GM12878 (cell line): ENCODE measurements around the gene VWA8. TPM values are rescaled to one million over a fixed set of nuclear protein-coding genes. Genes with fewer than 3 reads are reported as not detected.

Source experiments
- ATAC-seq: fragments of 200-7000 bp; cut with Tn5 transposase; 3 replicates; pipeline ENCODE4 v1.9.1; 2020; ENCODE audit warnings: mild to moderate bottlenecking, moderate library complexity
- BruUV-seq: library from RNA; stranded (reverse); fragments of 400-500 nt; replicated peaks from 2 replicates; lab custom pipeline; 2021; lab: Mats Ljungman, UMichigan
- CTCF ChIA-PET: fragments of 300-600 bp; sonication (Branson Sonifier 250); formaldehyde crosslinking; extraction: SDS; loops from one replicate; lab custom pipeline; 2021; ENCODE audit warnings: inconsistent platforms; lab: Yijun Ruan, JAX
- POLR2A ChIA-PET: fragments of 350-600 bp; formaldehyde crosslinking; extraction: SDS; loops from one replicate; lab custom pipeline; 2021; ENCODE audit warnings: inconsistent platforms; lab: Charles Lee
- RAD21 ChIA-PET: fragments of 300-600 bp; sonication (Branson Sonifier 250); formaldehyde crosslinking; loops from one replicate; lab custom pipeline; 2023; ENCODE audit warnings: antibody characterized with exemption; ENCODE audit not compliant: unreplicated experiment; lab: Charles Lee
- SMC1A ChIA-PET: fragments of 300-600 bp; sonication (Branson Sonifier 250); formaldehyde crosslinking; loops from one replicate; lab custom pipeline; 2023; ENCODE audit not compliant: unreplicated experiment, uncharacterized antibody; lab: Charles Lee
- DNase-seq: peaks from one replicate; pipeline ENCODE4 v3.0.0-alpha.2; 2011; ENCODE audit warnings: low read depth, low spot score
- FAIRE-seq: peaks from 3 replicates; lab custom pipeline; 2011; peaks lifted over from hg19 to GRCh38; lab: Jason Lieb, UNC
- H2AFZ ChIP-seq: 2 replicates; pipeline ENCODE4 v1.6.0; 2011; ENCODE audit warnings: low read depth, low read length, control low read depth; ENCODE audit not compliant: control insufficient read depth
- H3K27ac ChIP-seq: 2 replicates; pipeline ENCODE4 v1.5.1; 2011; ENCODE audit warnings: control low read depth; ENCODE audit not compliant: control insufficient read depth, insufficient read depth
- H3K27me3 ChIP-seq, 2 experiments: replicated peaks in 1 of 2; 2 replicates each; pipeline versions ENCODE4 v1.6.0 to v1.6.1; 2011; ENCODE audit warnings: low read length in 1 of 2; ENCODE audit not compliant: control insufficient read depth in 2 of 2, insufficient read depth in 2 of 2
- H3K36me3 ChIP-seq, 2 experiments: 2 replicates each; pipeline ENCODE4 v1.5.1; 2011; ENCODE audit warnings: low read length in 1 of 2; ENCODE audit not compliant: control insufficient read depth in 2 of 2, insufficient read depth in 2 of 2
- H3K4me1 ChIP-seq: 2 replicates; pipeline ENCODE4 v1.6.1; 2011; ENCODE audit warnings: mild to moderate bottlenecking, low read length, moderate library complexity, mixed read lengths; ENCODE audit not compliant: control insufficient read depth, insufficient read depth
- H3K4me2 ChIP-seq: 2 replicates; pipeline ENCODE4 v1.6.0; 2011; ENCODE audit warnings: control low read depth; ENCODE audit not compliant: control insufficient read depth, insufficient read depth
- H3K4me3 ChIP-seq: fragments of 200-600 bp; sonication (generic); 2 replicates; pipeline ENCODE4 v1.5.1; 2016
- H3K79me2 ChIP-seq: 2 replicates; pipeline ENCODE4 v1.6.0; 2011; ENCODE audit warnings: low read length; ENCODE audit not compliant: control insufficient read depth, insufficient read depth
- H3K9ac ChIP-seq: 2 replicates; pipeline ENCODE4 v1.8.0; 2011; ENCODE audit warnings: low read length, control low read depth, mixed read lengths; ENCODE audit not compliant: control insufficient read depth, insufficient read depth
- H3K9me3 ChIP-seq: replicated peaks from 3 replicates; pipeline ENCODE4 v1.5.1; 2011; ENCODE audit warnings: mild to moderate bottlenecking, low read length; ENCODE audit not compliant: control insufficient read depth, insufficient read depth
- H4K20me1 ChIP-seq: 2 replicates; pipeline ENCODE4 v1.6.0; 2011; ENCODE audit not compliant: control insufficient read depth, insufficient read depth
- CEBPB ChIP-seq, 2 experiments: fragments of 150-350 bp in 1 of 2; IDR thresholded peaks; 2 replicates each; pipeline ENCODE4 v1.6.1; 2012 to 2014; ENCODE audit warnings: low read depth in 2 of 2, low read length in 2 of 2, borderline replicate concordance in 1 of 2, inconsistent platforms in 1 of 2
- CUX1 ChIP-seq: IDR thresholded peaks from 2 replicates; pipeline ENCODE4 v1.6.1; 2012; ENCODE audit warnings: improper control_type of control experiment, low read depth, low read length; ENCODE audit not compliant: insufficient replicate concordance
- GABPA ChIP-seq: IDR thresholded peaks from 2 replicates; pipeline ENCODE4 v1.6.1; 2014; ENCODE audit warnings: antibody characterized with exemption, low read depth, mild to moderate bottlenecking, inconsistent platforms
- LARP7 ChIP-seq: fragments of 450-650 bp; IDR thresholded peaks from 2 replicates; pipeline ENCODE4 v1.6.1; 2017; ENCODE audit warnings: mild to moderate bottlenecking
- MEF2A ChIP-seq: IDR thresholded peaks from 2 replicates; pipeline ENCODE4 v1.6.1; 2011; ENCODE audit warnings: low read depth, mild to moderate bottlenecking, low read length, moderate library complexity; ENCODE audit not compliant: insufficient read depth
- RCOR1 ChIP-seq: conservative IDR thresholded peaks from 2 replicates; pipeline ENCODE4 v1.6.1; 2012; ENCODE audit warnings: low read depth, low read length, improper control_type of control experiment
- SMAD1 ChIP-seq: fragments of 450-650 bp; IDR thresholded peaks from 2 replicates; pipeline ENCODE4 v1.6.1; 2018; ENCODE audit warnings: mild to moderate bottlenecking, low read depth; ENCODE audit not compliant: partially characterized antibody
- STAT1 ChIP-seq: fragments of 450-650 bp; conservative IDR thresholded peaks from 2 replicates; pipeline ENCODE4 v1.6.1; 2014; ENCODE audit warnings: antibody characterized with exemption, mild to moderate bottlenecking
- ZBED1 ChIP-seq: IDR thresholded peaks from 2 replicates; pipeline ENCODE4 v1.6.1; 2016; ENCODE audit warnings: borderline replicate concordance
- WGBS: methylation state at CpG from one replicate; pipeline ENCODE4 v1.1.6; 2016; ENCODE audit warnings: low lambda C conversion rate; ENCODE audit not compliant: insufficient replicate concordance, insufficient coverage; ENCODE audit errors: missing lambda C conversion rate; 5-methylcytosine and 5-hydroxymethylcytosine counted together
- in situ Hi-C: fragments of 300-500 bp; cut with MboI; formaldehyde crosslinking; loops from 9 replicates; pipeline ENCODE4 v1.14.3; 2018; ENCODE audit warnings: mixed read lengths
- intact Hi-C: fragments of 100-400 bp; cut with micrococcal nuclease; formaldehyde crosslinking; loops from one replicate; pipeline ENCODE4 v1.14.2; 2022; ENCODE audit not compliant: unreplicated experiment
- polyA plus RNA-seq, 11 experiments: library from polyadenylated mRNA; depleted of rRNA in 4 of 11; unstranded in 6 of 11; stranded (reverse) in 5 of 11; fragments of >200 nt; fragmentation: Nextera tagmentation in 4 of 11; fragmentation: Illumina TruSeq in 1 of 11; extraction: Ambion mirVana in 4 of 11; extraction: Trizol in 1 of 11; gene quantifications; 1 replicate in 1 of 11; 2 replicates in 10 of 11; pipeline versions ENCODE4 v1.2.1 to v1.2.3, GENCODE V29; 2011 to 2016; ENCODE audit warnings: inconsistent platforms in 2 of 11, missing spikeins in 2 of 11, low read depth in 1 of 11
- total RNA-seq, 4 experiments: library from RNA; depleted of rRNA in 3 of 4; stranded (reverse); fragments of >200 nt in 3 of 4; fragmentation: Illumina TruSeq in 1 of 4; extraction: Trizol in 1 of 4; gene quantifications; 2 replicates each; pipeline versions ENCODE4 v1.2.1 to v1.2.3, GENCODE V29; 2013 to 2021
- TF ChIP-seq, protein P1 (sequence below): IDR thresholded peaks from 2 replicates; pipeline ENCODE4 v1.6.1; 2011; ENCODE audit warnings: mild to moderate bottlenecking, low read depth, low read length, moderate library complexity; ENCODE audit not compliant: insufficient replicate concordance
- TF ChIP-seq, protein P2 (sequence below): fragments of 150-350 bp; IDR thresholded peaks from 2 replicates; pipeline ENCODE4 v1.6.1; 2014; ENCODE audit warnings: mild to moderate bottlenecking, low read depth, low read length
- TF ChIP-seq, protein P3 (sequence below): fragments of 450-650 bp; IDR thresholded peaks from 2 replicates; pipeline ENCODE4 v1.6.1; 2016; ENCODE audit warnings: mild to moderate bottlenecking
- TF ChIP-seq, protein P4 (sequence below): fragments of 450-650 bp; conservative IDR thresholded peaks from 2 replicates; pipeline ENCODE4 v1.6.1; 2017; ENCODE audit warnings: mild to moderate bottlenecking, moderate library complexity

The VWA8 gene
- total and polyA plus RNA-seq, 10 of the 15 experiments (the other 5 are each of a cell fraction or from before 2014, with no cell fraction given), result 3.0 to 21.8 (median 13.5) TPM

- CTCF ChIA-PET, result no interaction called here
- Histone ChIP-seq H3K79me2 (no peaks in the 10 kb centered on the region), H3K27ac (no peak overlapping the region), H3K4me2 (no peak overlapping the region), H3K9me3 (no peaks in the 10 kb centered on the region), H3K4me1 (no peaks in the 10 kb centered on the region), H3K27me3 (no peaks in the 10 kb centered on the region; a peak in 2 of 4 replicates), H3K4me3 (no peak overlapping the region), H3K36me3 (no peaks in the 10 kb centered on the region), H4K20me1 (no peaks in the 10 kb centered on the region), H2AFZ (no peak overlapping the region), H3K9ac (no peak overlapping the region)
- in situ Hi-C loops (no loop called here), intact Hi-C loops (no loop called here)
- FAIRE-seq, result no peak
- POLR2A ChIA-PET, result interaction anchor here (0.6 to 0.7 kb wide), 2 partner anchors 192 to 374 kb away, joined by 4 to 7 read pairs; no protein-coding TSS in a partner anchor
- WGBS, result 42% methylated on average over 4 of the region's 4 CpGs
- no TSS peak for BruUV-seq
- ATAC-seq, result peak; percentile 23; the same call in 1 of the 3 replicates
- SMC1A ChIA-PET, result no interaction called here
- DNase-seq, result no peak
- RAD21 ChIA-PET, result interaction anchor here (0.7 kb wide), 1 partner anchor 607 kb away, joined by 3 read pairs; no protein-coding TSS in a partner anchor
- TF ChIP-seq, protein P1, sequence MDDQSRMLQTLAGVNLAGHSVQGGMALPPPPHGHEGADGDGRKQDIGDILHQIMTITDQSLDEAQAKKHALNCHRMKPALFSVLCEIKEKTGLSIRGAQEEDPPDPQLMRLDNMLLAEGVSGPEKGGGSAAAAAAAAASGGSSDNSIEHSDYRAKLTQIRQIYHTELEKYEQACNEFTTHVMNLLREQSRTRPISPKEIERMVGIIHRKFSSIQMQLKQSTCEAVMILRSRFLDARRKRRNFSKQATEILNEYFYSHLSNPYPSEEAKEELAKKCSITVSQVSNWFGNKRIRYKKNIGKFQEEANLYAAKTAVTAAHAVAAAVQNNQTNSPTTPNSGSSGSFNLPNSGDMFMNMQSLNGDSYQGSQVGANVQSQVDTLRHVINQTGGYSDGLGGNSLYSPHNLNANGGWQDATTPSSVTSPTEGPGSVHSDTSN, result no peak
- no peak for TF ChIP-seq STAT1
- TF ChIP-seq, protein P2, sequence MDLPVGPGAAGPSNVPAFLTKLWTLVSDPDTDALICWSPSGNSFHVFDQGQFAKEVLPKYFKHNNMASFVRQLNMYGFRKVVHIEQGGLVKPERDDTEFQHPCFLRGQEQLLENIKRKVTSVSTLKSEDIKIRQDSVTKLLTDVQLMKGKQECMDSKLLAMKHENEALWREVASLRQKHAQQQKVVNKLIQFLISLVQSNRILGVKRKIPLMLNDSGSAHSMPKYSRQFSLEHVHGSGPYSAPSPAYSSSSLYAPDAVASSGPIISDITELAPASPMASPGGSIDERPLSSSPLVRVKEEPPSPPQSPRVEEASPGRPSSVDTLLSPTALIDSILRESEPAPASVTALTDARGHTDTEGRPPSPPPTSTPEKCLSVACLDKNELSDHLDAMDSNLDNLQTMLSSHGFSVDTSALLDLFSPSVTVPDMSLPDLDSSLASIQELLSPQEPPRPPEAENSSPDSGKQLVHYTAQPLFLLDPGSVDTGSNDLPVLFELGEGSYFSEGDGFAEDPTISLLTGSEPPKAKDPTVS, result no peak
- TF ChIP-seq, protein P3, sequence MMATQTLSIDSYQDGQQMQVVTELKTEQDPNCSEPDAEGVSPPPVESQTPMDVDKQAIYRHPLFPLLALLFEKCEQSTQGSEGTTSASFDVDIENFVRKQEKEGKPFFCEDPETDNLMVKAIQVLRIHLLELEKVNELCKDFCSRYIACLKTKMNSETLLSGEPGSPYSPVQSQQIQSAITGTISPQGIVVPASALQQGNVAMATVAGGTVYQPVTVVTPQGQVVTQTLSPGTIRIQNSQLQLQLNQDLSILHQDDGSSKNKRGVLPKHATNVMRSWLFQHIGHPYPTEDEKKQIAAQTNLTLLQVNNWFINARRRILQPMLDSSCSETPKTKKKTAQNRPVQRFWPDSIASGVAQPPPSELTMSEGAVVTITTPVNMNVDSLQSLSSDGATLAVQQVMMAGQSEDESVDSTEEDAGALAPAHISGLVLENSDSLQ, result no peak
- TF ChIP-seq GABPA, result no peak
- no peak for TF ChIP-seq LARP7
- TF ChIP-seq, protein P4, sequence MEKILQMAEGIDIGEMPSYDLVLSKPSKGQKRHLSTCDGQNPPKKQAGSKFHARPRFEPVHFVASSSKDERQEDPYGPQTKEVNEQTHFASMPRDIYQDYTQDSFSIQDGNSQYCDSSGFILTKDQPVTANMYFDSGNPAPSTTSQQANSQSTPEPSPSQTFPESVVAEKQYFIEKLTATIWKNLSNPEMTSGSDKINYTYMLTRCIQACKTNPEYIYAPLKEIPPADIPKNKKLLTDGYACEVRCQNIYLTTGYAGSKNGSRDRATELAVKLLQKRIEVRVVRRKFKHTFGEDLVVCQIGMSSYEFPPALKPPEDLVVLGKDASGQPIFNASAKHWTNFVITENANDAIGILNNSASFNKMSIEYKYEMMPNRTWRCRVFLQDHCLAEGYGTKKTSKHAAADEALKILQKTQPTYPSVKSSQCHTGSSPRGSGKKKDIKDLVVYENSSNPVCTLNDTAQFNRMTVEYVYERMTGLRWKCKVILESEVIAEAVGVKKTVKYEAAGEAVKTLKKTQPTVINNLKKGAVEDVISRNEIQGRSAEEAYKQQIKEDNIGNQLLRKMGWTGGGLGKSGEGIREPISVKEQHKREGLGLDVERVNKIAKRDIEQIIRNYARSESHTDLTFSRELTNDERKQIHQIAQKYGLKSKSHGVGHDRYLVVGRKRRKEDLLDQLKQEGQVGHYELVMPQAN, result no peak
- TF ChIP-seq SMAD1, result no peak
- no peak for TF ChIP-seq ZBED1
- TF ChIP-seq MEF2A, result no peak
- TF ChIP-seq CUX1, result no peak
- TF ChIP-seq RCOR1, result no peak
- TF ChIP-seq CEBPB (IDR thresholded peaks at IDR 0.05; ENCODE audit: borderline replicate concordance in 1 of 2, low read depth in 2 of 2, low read length in 2 of 2), result no peak
Measured at GRCh38 chr13:42009057-42009456, 48.1 kb upstream of the VWA8 start.
